ENCODE measurements around the gene CNGA2. TPM values are rescaled to one million over a fixed set of nuclear protein-coding genes. Genes with fewer than 3 reads are reported as not detected.
A peak's percentile ranks its signal among the peaks of the same experiment; 100 is the strongest.
"Not testable (repeated sequence)": the region's sequence is repeated elsewhere in the genome, so short reads cannot be mapped to it uniquely, and the experiment has no call there.

The CNGA2 gene
- total RNA-seq, 2 donors from 2014 or later, result not detected

GRCh38 chrX:151694661-151695582 lies 39.6 kb upstream of the CNGA2 start, which contains the start of gene PRRG3:
Gene PRRG3 (plus strand): TSS chrX:151695458. CDS start chrX:151698815, 3,357 bp downstream.
- 5% methylated on average over 26 of the region's 100 CpGs; no CpG with 5 or more reads in 1 of the 2 donors for WGBS, 2 donors
- no peak for ATAC-seq
- no peak for DNase-seq

DNA sequence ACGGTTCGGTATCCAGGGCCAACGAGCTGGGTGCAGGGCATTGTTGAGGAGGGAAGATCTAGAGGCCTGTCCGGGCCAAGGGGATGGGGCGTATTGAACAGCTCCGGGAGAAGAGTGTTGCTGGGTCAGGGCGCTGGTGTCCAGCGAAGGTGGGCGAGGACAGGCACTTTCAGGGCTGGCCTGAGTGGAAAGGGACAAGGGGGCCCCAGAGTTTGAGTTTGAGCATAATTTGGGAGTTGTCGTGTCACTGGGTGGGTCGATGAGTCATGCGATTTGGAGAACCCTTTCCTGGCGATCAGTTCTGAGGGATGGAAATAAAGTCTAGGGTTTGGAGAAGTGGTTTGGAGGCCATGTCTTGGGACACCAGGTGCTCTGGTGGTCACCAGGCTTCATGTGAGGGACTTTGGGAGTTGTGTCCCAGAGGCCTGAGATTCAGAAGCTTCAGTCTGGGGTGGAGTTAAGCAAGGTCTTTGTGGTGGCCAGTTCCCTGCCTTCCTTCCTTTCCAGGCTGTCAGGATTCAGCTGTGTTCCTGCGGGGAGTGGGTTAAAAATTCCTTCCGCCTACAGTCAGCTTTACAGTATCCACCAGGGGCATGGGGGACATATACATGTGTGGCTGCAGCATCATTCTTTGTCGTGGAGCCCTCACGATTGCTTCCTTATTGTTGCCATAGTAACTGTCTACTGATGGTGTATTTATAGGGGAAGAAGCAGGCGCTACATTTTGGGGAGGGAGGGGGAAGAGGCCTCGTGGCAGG lies 38.8 kb upstream of the CNGA2 start:
- DNase-seq, result no peak
- ATAC-seq, result no peak
- Histone ChIP-seq H3K4me1 (no peaks in the 10 kb centered on the region), H3K27me3 (no peaks in the 10 kb centered on the region), H3K4me3 (no peak overlapping the region), H3K9me3 (no peaks in the 10 kb centered on the region), H3K27ac (no peak overlapping the region), H3K36me3 (replicated peaks in 1 of 2; ENCODE audit: insufficient read depth in 1 of 2, low read depth in 2 of 2) (no peaks in the 10 kb centered on the region)
- no peak for TF ChIP-seq CTCF (IDR thresholded peaks at IDR 0.05)
- TF ChIP-seq POLR2A (IDR thresholded peaks at IDR 0.05), result no peak
- 12 to 29% methylated on average over 15 to 19 of the region's 19 CpGs for WGBS, 2 donors
- intact Hi-C loops (cut with DNase I), result no loop called here

More at GRCh38 chrX:151694661-151695582, 39.6 kb upstream of the CNGA2 start, which contains the start of gene PRRG3:
- H3K9me3 ChIP-seq, result no peaks in the 10 kb centered on the region
- intact Hi-C loops (cut with DNase I), result no loop called here
- no peak within 1 kb of the TSS for H3K4me3 ChIP-seq
- H3K36me3 ChIP-seq (replicated peaks in 1 of 2; ENCODE audit: insufficient read depth in 1 of 2, low read depth in 2 of 2), result no peaks in the 10 kb centered on the region
- no peak within 1 kb of the TSS for H3K27ac ChIP-seq
- H3K4me1 ChIP-seq, result no peaks in the 10 kb centered on the region
- no peaks in the 10 kb centered on the region for H3K27me3 ChIP-seq
- TF ChIP-seq POLR2A (IDR thresholded peaks at IDR 0.05) (no peak), CTCF (IDR thresholded peaks at IDR 0.05) (no peak)

DNA sequence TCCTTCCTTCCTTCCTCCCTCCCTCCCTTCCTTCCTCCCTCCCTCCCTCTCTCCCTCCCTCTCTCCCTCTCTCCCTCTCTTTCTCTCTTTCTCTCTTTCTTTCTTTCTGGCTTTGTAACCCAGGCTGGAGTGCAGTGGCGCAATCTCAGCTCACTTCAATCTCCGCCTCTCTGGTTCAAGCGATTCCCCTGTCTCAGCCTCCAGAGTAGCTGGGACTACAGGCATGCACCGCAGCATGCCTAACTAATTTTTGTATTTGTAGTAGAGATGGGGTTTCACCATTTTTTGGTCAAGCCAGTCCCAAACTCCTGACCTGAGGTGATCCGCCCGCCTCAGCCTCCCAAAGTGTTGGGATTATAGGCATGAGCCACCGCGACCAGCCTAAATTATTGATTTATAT lies 37.5 kb upstream of the CNGA2 start:
- DNase-seq; ATAC-seq; H3K9me3 ChIP-seq; intact Hi-C loops (cut with DNase I); H3K4me1 ChIP-seq; H3K27me3 ChIP-seq; H3K36me3 ChIP-seq (replicated peaks in 1 of 2; ENCODE audit: insufficient read depth in 1 of 2, low read depth in 2 of 2); H3K4me3 ChIP-seq; H3K27ac ChIP-seq: not testable (repeated sequence)
- WGBS, 2 donors, result 79 to 85% methylated on average over 6 to 8 of the region's 8 CpGs

GRCh38 chrX:151697522-151697921 lies 37.0 kb upstream of the CNGA2 start:
- Histone ChIP-seq H3K27ac (no peak overlapping the region), H3K27me3 (no peaks in the 10 kb centered on the region), H3K4me3 (no peak overlapping the region), H3K4me1 (no peaks in the 10 kb centered on the region), H3K36me3 (replicated peaks in 1 of 2; ENCODE audit: insufficient read depth in 1 of 2, low read depth in 2 of 2) (no peaks in the 10 kb centered on the region), H3K9me3 (no peaks in the 10 kb centered on the region)
- intact Hi-C loops (cut with DNase I), result no loop called here
- ATAC-seq, result no peak
- DNase-seq, result peak in 1 of 4 donors; percentile 22
- WGBS, 2 donors, result 72 to 77% methylated on average over 3 to 4 of the region's 4 CpGs
- TF ChIP-seq POLR2A (IDR thresholded peaks at IDR 0.05), result no peak
- TF ChIP-seq CTCF (IDR thresholded peaks at IDR 0.05), result no peak

DNA sequence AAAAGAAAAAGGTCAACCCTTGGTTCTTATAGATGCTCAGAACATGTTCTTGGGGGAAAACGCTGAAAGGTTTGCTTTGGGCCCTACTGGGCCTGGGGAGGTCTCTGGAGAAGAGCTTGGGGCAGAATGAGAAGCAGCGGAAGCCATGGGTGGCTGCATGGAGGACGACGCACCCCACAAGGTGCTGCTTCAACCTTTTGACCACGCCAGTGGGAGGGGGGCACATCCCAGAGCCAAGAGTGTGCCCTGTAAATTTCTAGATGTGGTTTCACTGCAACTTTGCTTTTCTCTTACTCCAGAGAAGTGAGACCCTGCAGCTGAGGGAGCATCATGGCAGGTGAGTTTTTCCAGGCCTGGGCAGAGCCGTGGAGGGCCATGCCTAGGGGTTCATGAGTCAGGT lies 36.1 kb upstream of the CNGA2 start:
- no peaks in the 10 kb centered on the region for H3K9me3 ChIP-seq
- ATAC-seq, result no peak
- H3K27ac ChIP-seq, result no peak overlapping the region
- no peak for DNase-seq
- H3K4me1 ChIP-seq, result no peaks in the 10 kb centered on the region
- WGBS, 2 donors, result 66 to 79% methylated on average over 2 to 5 of the region's 6 CpGs
- no peak overlapping the region for H3K4me3 ChIP-seq
- no peak for TF ChIP-seq POLR2A (IDR thresholded peaks at IDR 0.05)
- H3K27me3 ChIP-seq, result no peaks in the 10 kb centered on the region
- no peaks in the 10 kb centered on the region for H3K36me3 ChIP-seq (replicated peaks in 1 of 2; ENCODE audit: insufficient read depth in 1 of 2, low read depth in 2 of 2)
- intact Hi-C loops (cut with DNase I), result no loop called here
